Keratinocyte (primary cell): ENCODE results near the gene GPBAR1. TPM values are rescaled to one million over a fixed set of nuclear protein-coding genes. Genes with fewer than 3 reads are reported as not detected.
"Not testable (repeated sequence)": the region's sequence is repeated elsewhere in the genome, so short reads cannot be mapped to it uniquely, and the experiment has no call there.

Experiments
- DNase-seq: peaks from one replicate; pipeline ENCODE4 v3.0.0-alpha.2; 2011; ENCODE audit warnings: low read depth, missing footprints, low spot score
- FAIRE-seq: peaks from 2 replicates; lab custom pipeline; 2011; peaks lifted over from hg19 to GRCh38; lab: Jason Lieb, UNC
- H2AFZ ChIP-seq: 2 replicates; pipeline ENCODE4 v1.6.0; 2012; ENCODE audit warnings: low read length, control low read depth, inconsistent platforms; ENCODE audit not compliant: control insufficient read depth
- H3K27ac ChIP-seq: 2 replicates; pipeline ENCODE4 v1.5.1; 2011; ENCODE audit warnings: low read length; ENCODE audit not compliant: control insufficient read depth, insufficient read depth
- H3K27me3 ChIP-seq: 3 replicates; pipeline ENCODE4 v1.6.0; 2011; ENCODE audit warnings: low read length; ENCODE audit not compliant: control insufficient read depth, insufficient read depth; ENCODE audit errors: extremely low read depth
- H3K36me3 ChIP-seq, 2 experiments: 2 replicates in 1 of 2; 3 replicates in 1 of 2; pipeline ENCODE4 v1.5.1; 2011; ENCODE audit warnings: low read length in 2 of 2, mild to moderate bottlenecking in 1 of 2; ENCODE audit not compliant: control insufficient read depth in 2 of 2, insufficient read depth in 2 of 2; ENCODE audit errors: extremely low read depth in 1 of 2
- H3K4me1 ChIP-seq: 3 replicates; pipeline ENCODE4 v1.5.1; 2011; ENCODE audit warnings: low read length; ENCODE audit not compliant: control insufficient read depth, insufficient read depth; ENCODE audit errors: extremely low read depth
- H3K4me2 ChIP-seq: 3 replicates; pipeline ENCODE4 v1.6.0; 2011; ENCODE audit warnings: low read depth, low read length; ENCODE audit not compliant: control insufficient read depth, insufficient read depth; ENCODE audit errors: extremely low read depth
- H3K4me3 ChIP-seq, 3 experiments: fragments of 200-600 bp in 1 of 3; sonication (generic) in 1 of 3; 2 replicates in 2 of 3; 3 replicates in 1 of 3; pipeline ENCODE4 v1.5.1; 2011 to 2016; ENCODE audit warnings: low read length in 3 of 3, mild to moderate bottlenecking in 3 of 3, control low read depth in 2 of 3, inconsistent platforms in 1 of 3, low read depth in 1 of 3, mixed read lengths in 1 of 3, mixed run types in 1 of 3, moderate library complexity in 1 of 3; ENCODE audit not compliant: control insufficient read depth in 2 of 3, insufficient read depth in 2 of 3; ENCODE audit errors: extremely low read depth in 1 of 3
- H3K79me2 ChIP-seq: 2 replicates; pipeline ENCODE4 v1.6.0; 2012; ENCODE audit warnings: low read length; ENCODE audit not compliant: control insufficient read depth, insufficient read depth
- H3K9ac ChIP-seq: 3 replicates; pipeline ENCODE4 v1.6.0; 2011; ENCODE audit warnings: low read length; ENCODE audit not compliant: control insufficient read depth, insufficient read depth; ENCODE audit errors: extremely low read depth
- H3K9me1 ChIP-seq: 3 replicates; pipeline ENCODE4 v1.6.0; 2011; ENCODE audit warnings: low read length; ENCODE audit not compliant: control insufficient read depth, insufficient read depth; ENCODE audit errors: extremely low read depth
- H3K9me3 ChIP-seq: 2 replicates; pipeline ENCODE4 v1.5.1; 2012; ENCODE audit warnings: low read depth, low read length; ENCODE audit not compliant: control insufficient read depth
- H4K20me1 ChIP-seq: 3 replicates; pipeline ENCODE4 v1.6.0; 2011; ENCODE audit warnings: low read length; ENCODE audit not compliant: control insufficient read depth, insufficient read depth; ENCODE audit errors: extremely low read depth
- CTCF ChIP-seq, 3 experiments: IDR thresholded peaks in 1 of 3; conservative IDR thresholded peaks in 1 of 3; optimal IDR thresholded peaks in 1 of 3; 2 replicates in 2 of 3; 3 replicates in 1 of 3; pipeline versions ENCODE3 to v1.5.1; 2011; ENCODE audit warnings: low read length in 3 of 3, mild to moderate bottlenecking in 3 of 3, moderate library complexity in 2 of 3, control low read depth in 1 of 3, inconsistent platforms in 1 of 3; ENCODE audit not compliant: insufficient read depth in 2 of 3; ENCODE audit errors: extremely low read depth in 1 of 3
- EZH2 ChIP-seq: IDR thresholded peaks from one replicate; pipeline ENCODE4 v1.6.1; 2012; ENCODE audit warnings: inconsistent platforms, mild to moderate bottlenecking, low read length, moderate library complexity
- dilution Hi-C: fragments of 300-500 bp; cut with MboI; formaldehyde crosslinking; loops from one replicate; pipeline ENCODE4 v1.7.0; 2020; ENCODE audit warnings: low sequenced_read_pairs; ENCODE audit not compliant: extremely low pct_ligation_motif_present
- polyA plus RNA-seq, 5 experiments: library from polyadenylated mRNA; depleted of rRNA in 3 of 5; stranded (reverse) in 3 of 5; stranded (forward) in 1 of 5; unstranded in 1 of 5; fragments of >200 nt; gene quantifications; 1 replicate in 1 of 5; 2 replicates in 3 of 5; 3 replicates in 1 of 5; pipeline versions ENCODE4 v1.2.1 to v1.2.3, GENCODE V29; 2011 to 2012; ENCODE audit warnings: missing spikeins in 2 of 5, low read depth in 1 of 5, low replicate concordance in 1 of 5

GPBAR1 gene
- polyA plus RNA-seq, 1 donor (not counting 4 experiments of a cell fraction or from before 2014, with no cell fraction given): 0.12 TPM

- H3K79me2 ChIP-seq: peaks cover 23% of the 10 kb centered on the region
- dilution Hi-C loops: no loop called here
- peaks cover 27% of the 10 kb centered on the region for H3K4me1 ChIP-seq
- H3K4me2 ChIP-seq: peak overlapping the region; percentile 88
- no peaks in the 10 kb centered on the region for H3K9me3 ChIP-seq
- DNase-seq: no peak
- peak; percentile 29 for FAIRE-seq
- peak overlapping the region; percentile 76 to 96 (median 93) for H3K4me3 ChIP-seq
- H3K27me3 ChIP-seq: no peaks in the 10 kb centered on the region
- peak overlapping the region; percentile 80 for H3K9ac ChIP-seq
- peak overlapping the region; percentile 65 for H3K27ac ChIP-seq
- H2AFZ ChIP-seq: no peak overlapping the region
- H3K36me3 ChIP-seq: peaks cover 34 to 35% of the 10 kb centered on the region in 2 experiments
- peaks cover 3% of the 10 kb centered on the region for H4K20me1 ChIP-seq
- peaks cover 2% of the 10 kb centered on the region for H3K9me1 ChIP-seq
- TF ChIP-seq EZH2 (no peak), CTCF (optimal IDR thresholded peaks at IDR 0.05 in 1 of 3, IDR thresholded peaks at IDR 0.05 in 1 of 3, conservative IDR thresholded peaks at IDR 0.05 in 1 of 3; ENCODE audit: extremely low read depth in 1 of 3, insufficient read depth in 2 of 3, low read length in 3 of 3) (no peak)
These were observed 11.2 kb downstream of the GPBAR1 start for GRCh38 chr2:218271865-218272530.

GRCh38 chr2:218272531-218273212 is 11.9 kb downstream of the GPBAR1 start:
- Histone ChIP-seq H3K4me3 (no peak overlapping the region), H2AFZ (no peak overlapping the region), H3K9me1 (peaks cover 2% of the 10 kb centered on the region), H3K36me3 (peaks cover 35 to 37% of the 10 kb centered on the region in 2 experiments), H3K4me2 (peak overlapping the region; percentile 88), H3K9me3 (no peaks in the 10 kb centered on the region), H3K27me3 (no peaks in the 10 kb centered on the region), H3K27ac (peak overlapping the region; percentile 65), H3K4me1 (peaks cover 27% of the 10 kb centered on the region), H3K9ac (peak overlapping the region; percentile 56), H3K79me2 (peaks cover 26% of the 10 kb centered on the region), H4K20me1 (peaks cover 4% of the 10 kb centered on the region)
- dilution Hi-C loops: no loop called here
- DNase-seq: peak; percentile 91
- TF ChIP-seq CTCF (optimal IDR thresholded peaks at IDR 0.05 in 1 of 3, IDR thresholded peaks at IDR 0.05 in 1 of 3, conservative IDR thresholded peaks at IDR 0.05 in 1 of 3; ENCODE audit: extremely low read depth in 1 of 3, insufficient read depth in 2 of 3, low read length in 3 of 3): peak in 2 of 3 experiments; percentile 87 to 90
- TF ChIP-seq EZH2: no peak
- peak; percentile 82 for FAIRE-seq

GRCh38 chr2:218273214-218273907 is 12.5 kb downstream of the GPBAR1 start:
- H3K4me1 ChIP-seq: peaks cover 27% of the 10 kb centered on the region
- peak overlapping the region; percentile 65 for H3K27ac ChIP-seq
- H3K4me2 ChIP-seq: peak overlapping the region; percentile 45

More at GRCh38 chr2:218273214-218273907, 12.5 kb downstream of the GPBAR1 start:
- FAIRE-seq, DNase-seq, H3K27me3 ChIP-seq, dilution Hi-C loops, H3K9me3 ChIP-seq, H4K20me1 ChIP-seq, H3K4me3 ChIP-seq, H3K9me1 ChIP-seq, H2AFZ ChIP-seq: not testable (repeated sequence)
- Histone ChIP-seq H3K79me2 (peaks cover 31% of the 10 kb centered on the region), H3K9ac (peak overlapping the region; percentile 56), H3K36me3 (peaks cover 40 to 42% of the 10 kb centered on the region in 2 experiments)
